H1 (cell line): Measurements from ENCODE around the gene SMPX. TPM values are rescaled to one million over a fixed set of nuclear protein-coding genes. Genes with fewer than 3 reads are reported as not detected.

Experiments
- CTCF ChIA-PET: fragments of 300-600 bp; sonication (Branson Sonifier 250); formaldehyde crosslinking; loops from one replicate; lab custom pipeline; 2021; ENCODE audit not compliant: partially characterized antibody; lab: Charles Lee
- POLR2A ChIA-PET: fragments of 300-600 bp; sonication (Branson Sonifier 250); formaldehyde crosslinking; loops from one replicate; lab custom pipeline; 2021; ENCODE audit warnings: inconsistent platforms; ENCODE audit not compliant: partially characterized antibody; lab: Charles Lee
- DNase-seq, 2 experiments: peaks; one replicate each; pipeline versions ENCODE4 v3.0.0 to v3.0.0-alpha.2; 2010 to 2022; ENCODE audit warnings: low spot score in 2 of 2, low read depth in 1 of 2, mixed read lengths in 1 of 2
- FAIRE-seq: peaks from 2 replicates; lab custom pipeline; 2011; peaks lifted over from hg19 to GRCh38; lab: Jason Lieb, UNC
- H2AFZ ChIP-seq: 2 replicates; pipeline ENCODE4 v1.8.1; 2012; ENCODE audit warnings: low read length, inconsistent platforms
- H2AK5ac ChIP-seq: 2 replicates; pipeline ENCODE4 v1.6.1; 2013; ENCODE audit warnings: low read depth, low read length
- H2BK120ac ChIP-seq: replicated peaks from 2 replicates; pipeline ENCODE3; 2013; ENCODE audit warnings: low read depth, low read length, inconsistent platforms
- H2BK12ac ChIP-seq: 2 replicates; pipeline ENCODE4 v1.6.1; 2013; ENCODE audit warnings: low read depth, low read length
- H2BK15ac ChIP-seq: 2 replicates; pipeline ENCODE4 v1.6.1; 2013; ENCODE audit warnings: low read length
- H2BK20ac ChIP-seq: 2 replicates; pipeline ENCODE4 v1.6.1; 2013; ENCODE audit warnings: low read length
- H2BK5ac ChIP-seq: 2 replicates; pipeline ENCODE4 v1.6.1; 2013; ENCODE audit warnings: low read depth, low read length
- H3K14ac ChIP-seq: 2 replicates; pipeline ENCODE4 v1.6.1; 2013; ENCODE audit warnings: inconsistent platforms; ENCODE audit not compliant: insufficient read length
- H3K18ac ChIP-seq: 2 replicates; pipeline ENCODE4 v1.6.1; 2013; ENCODE audit warnings: low read length; ENCODE audit errors: extremely low read depth
- H3K23ac ChIP-seq: 2 replicates; pipeline ENCODE4 v1.6.1; 2013; ENCODE audit warnings: inconsistent platforms; ENCODE audit not compliant: insufficient read length
- H3K23me2 ChIP-seq: 2 replicates; pipeline ENCODE4 v1.6.1; 2013; ENCODE audit warnings: low read depth, low read length
- H3K27ac ChIP-seq: 2 replicates; pipeline ENCODE4 v1.6.1; 2011; ENCODE audit warnings: low read depth, low read length, inconsistent platforms
- H3K27me3 ChIP-seq, 4 experiments: replicated peaks in 1 of 4; 1 replicate in 1 of 4; 2 replicates in 3 of 4; pipeline versions ENCODE4 v1.6.1 to v1.8.1; 2011 to 2013; ENCODE audit warnings: low read length in 3 of 4, mild to moderate bottlenecking in 3 of 4, inconsistent platforms in 2 of 4, mixed read lengths in 2 of 4, moderate library complexity in 1 of 4; ENCODE audit not compliant: control insufficient read depth in 3 of 4, insufficient read depth in 3 of 4; ENCODE audit errors: extremely low read depth in 1 of 4
- H3K36me3 ChIP-seq, 4 experiments: 2 replicates each; pipeline versions ENCODE4 v1.6.1 to v1.8.1; 2011 to 2013; ENCODE audit warnings: mild to moderate bottlenecking in 4 of 4, low read length in 3 of 4, moderate library complexity in 2 of 4, control low read depth in 1 of 4, inconsistent platforms in 1 of 4; ENCODE audit not compliant: insufficient read depth in 4 of 4, control insufficient read depth in 2 of 4
- H3K4ac ChIP-seq: replicated peaks from 2 replicates; pipeline ENCODE3; 2013; ENCODE audit warnings: low read length, low read depth, mixed read lengths, inconsistent platforms; ENCODE audit not compliant: insufficient read length
- H3K4me1 ChIP-seq, 4 experiments: replicated peaks in 1 of 4; 1 replicate in 1 of 4; 2 replicates in 3 of 4; pipeline versions ENCODE4 v1.6.1 to v1.8.1; 2011 to 2013; ENCODE audit warnings: low read length in 3 of 4, inconsistent platforms in 2 of 4, mixed read lengths in 1 of 4; ENCODE audit not compliant: insufficient read depth in 4 of 4, control insufficient read depth in 3 of 4
- H3K4me2 ChIP-seq, 2 experiments: 2 replicates each; pipeline versions ENCODE4 v1.6.1 to v1.8.1; 2011 to 2013; ENCODE audit warnings: low read depth in 2 of 2, low read length in 2 of 2, control low read depth in 1 of 2, inconsistent platforms in 1 of 2, mild to moderate bottlenecking in 1 of 2; ENCODE audit not compliant: insufficient read depth in 1 of 2
- H3K4me3 ChIP-seq, 4 experiments: fragments of 200-600, 300-600 bp in 1 of 4; sonication (generic), shearing (Covaris generic), sonication (Bioruptor Twin) in 1 of 4; 2 replicates each; pipeline versions ENCODE4 v1.5.1 to v1.8.1; 2011 to 2016; ENCODE audit warnings: low read length in 4 of 4, low read depth in 3 of 4, control low read depth in 2 of 4, inconsistent platforms in 2 of 4, mild to moderate bottlenecking in 2 of 4, mixed read lengths in 1 of 4, moderate library complexity in 1 of 4; ENCODE audit not compliant: insufficient read depth in 2 of 4; ENCODE audit errors: extremely low read depth in 1 of 4
- H3K56ac ChIP-seq: replicated peaks from 2 replicates; pipeline ENCODE3; 2013; ENCODE audit warnings: low read depth, mild to moderate bottlenecking, mixed read lengths, low read length, inconsistent platforms; ENCODE audit not compliant: insufficient read length
- H3K79me1 ChIP-seq: 2 replicates; pipeline ENCODE4 v1.6.1; 2013; ENCODE audit warnings: low read depth, low read length, control low read depth
- H3K79me2 ChIP-seq, 2 experiments: 2 replicates each; pipeline versions ENCODE4 v1.6.1 to v1.8.1; 2012 to 2013; ENCODE audit warnings: low read length in 2 of 2, mild to moderate bottlenecking in 2 of 2, inconsistent platforms in 1 of 2; ENCODE audit not compliant: insufficient read depth in 2 of 2, control insufficient read depth in 1 of 2
- H3K9ac ChIP-seq, 4 experiments: replicated peaks in 1 of 4; 1 replicate in 1 of 4; 2 replicates in 3 of 4; pipeline versions ENCODE4 v1.6.1 to v1.8.1; 2011 to 2013; ENCODE audit warnings: low read depth in 3 of 4, low read length in 3 of 4, control low read depth in 2 of 4, mild to moderate bottlenecking in 2 of 4, moderate library complexity in 2 of 4, inconsistent platforms in 1 of 4; ENCODE audit errors: extremely low read depth in 1 of 4
- H3K9me3 ChIP-seq, 2 experiments: 2 replicates each; pipeline versions ENCODE4 v1.6.1 to v1.8.1; 2012 to 2013; ENCODE audit warnings: mild to moderate bottlenecking in 2 of 2, moderate library complexity in 2 of 2, control low read depth in 1 of 2, inconsistent platforms in 1 of 2, low read depth in 1 of 2, low read length in 1 of 2, mixed read lengths in 1 of 2; ENCODE audit not compliant: insufficient read depth in 2 of 2
- H4K20me1 ChIP-seq, 2 experiments: replicated peaks in 1 of 2; 2 replicates each; pipeline versions ENCODE3 to v1.8.1; 2011 to 2013; ENCODE audit warnings: inconsistent platforms in 2 of 2, low read length in 2 of 2, mild to moderate bottlenecking in 1 of 2; ENCODE audit not compliant: insufficient read depth in 2 of 2, control insufficient read depth in 1 of 2
- H4K5ac ChIP-seq: 2 replicates; pipeline ENCODE4 v1.6.1; 2013; ENCODE audit warnings: low read length, low read depth, mixed read lengths, inconsistent platforms; ENCODE audit not compliant: insufficient read length
- H4K8ac ChIP-seq: 2 replicates; pipeline ENCODE4 v1.8.0; 2013; ENCODE audit warnings: mild to moderate bottlenecking, moderate library complexity, low read length, inconsistent platforms; ENCODE audit not compliant: insufficient read depth; ENCODE audit errors: extremely low read depth
- H4K91ac ChIP-seq: replicated peaks from 2 replicates; pipeline ENCODE3; 2013; ENCODE audit warnings: low read length, mixed read lengths, inconsistent platforms; ENCODE audit not compliant: insufficient read length
- BACH1 ChIP-seq: IDR thresholded peaks from 2 replicates; pipeline ENCODE4 v1.6.1; 2012; ENCODE audit warnings: low read length, improper control_type of control experiment
- CBX8 ChIP-seq: fragments of 300-800, 300-1000 bp; sonication (generic); IDR thresholded peaks from 2 replicates; pipeline ENCODE4 v1.7.1; 2016; ENCODE audit warnings: low read depth, low read length, borderline replicate concordance
- GABPA ChIP-seq: IDR thresholded peaks from 2 replicates; pipeline ENCODE4 v1.6.1; 2011; ENCODE audit warnings: mild to moderate bottlenecking, low read length, moderate library complexity, borderline replicate concordance; ENCODE audit not compliant: insufficient read depth
- PHF8 ChIP-seq: fragments of 200-600 bp; sonication (generic); conservative IDR thresholded peaks from 2 replicates; pipeline ENCODE4 v1.7.1; 2012; ENCODE audit warnings: low read depth, mild to moderate bottlenecking, inconsistent platforms, low read length, moderate library complexity
- POLR2A ChIP-seq, 2 experiments: IDR thresholded peaks; 1 replicate in 1 of 2; 2 replicates in 1 of 2; pipeline ENCODE4 v1.6.1; 2011; ENCODE audit warnings: low read depth in 2 of 2, low read length in 2 of 2, mild to moderate bottlenecking in 2 of 2; ENCODE audit errors: control extremely low read depth in 1 of 2
- SAP30 ChIP-seq: fragments of 300-600 bp; sonication (generic); IDR thresholded peaks from 2 replicates; pipeline ENCODE4 v1.7.1; 2012; ENCODE audit warnings: low read length, moderate library complexity, mild to moderate bottlenecking, inconsistent platforms; ENCODE audit not compliant: insufficient read depth, insufficient replicate concordance
- ZNF274 ChIP-seq: IDR thresholded peaks from 2 replicates; pipeline ENCODE4 v1.7.0; 2012; ENCODE audit warnings: low read length, borderline replicate concordance; ENCODE audit errors: extremely low read depth
- WGBS, 2 experiments: shearing (Covaris generic) in 1 of 2; methylation state at CpG; one replicate each; pipeline versions ENCODE4 v1.1.6 to v1.1.7; 2013 to 2015; ENCODE audit warnings: low lambda C conversion rate in 2 of 2, mixed read lengths in 2 of 2, inconsistent platforms in 1 of 2, low coverage in 1 of 2, missing lambda C conversion rate in 1 of 2; ENCODE audit not compliant: insufficient replicate concordance in 2 of 2, insufficient coverage in 1 of 2, insufficient read length in 1 of 2; ENCODE audit errors: extremely low coverage in 1 of 2, missing lambda C conversion rate in 1 of 2; 5-methylcytosine and 5-hydroxymethylcytosine counted together
- polyA plus RNA-seq, 7 experiments: library from polyadenylated mRNA; depleted of rRNA in 3 of 7; stranded (reverse) in 5 of 7; unstranded in 2 of 7; fragments of >200 nt in 5 of 7; fragments of 200-250 nt in 2 of 7; gene quantifications; 1 replicate in 5 of 7; 2 replicates in 1 of 7; 4 replicates in 1 of 7; pipeline versions ENCODE4 v1.2.1 to v1.2.3, GENCODE V29; 2011 to 2013; ENCODE audit warnings: missing spikeins in 2 of 7, mixed read lengths in 2 of 7
- total RNA-seq: library from RNA; stranded (reverse); fragmentation: NEBNext Ultra II Directional; extraction: Animal tissue kit (Norgen Biotek cat#: 25700); gene quantifications from 2 replicates; pipeline ENCODE4 v1.2.1, GENCODE V29; 2021

Gene SMPX
- total and polyA plus RNA-seq, 2 of the 8 experiments (the other 6 are each of a cell fraction or from before 2014, with no cell fraction given), result not detected

- H3K27ac ChIP-seq, result no peak overlapping the region
- WGBS, 2 experiments, result 78% methylated on average over 3 of the region's 5 CpGs; no CpG with 5 or more reads in 1 of the 2 experiments
- H4K5ac ChIP-seq, result no peak overlapping the region
- no peaks in the 10 kb centered on the region for H3K4me1 ChIP-seq
- H3K27me3 ChIP-seq, result no peaks in the 10 kb centered on the region
- no peaks in the 10 kb centered on the region for H3K79me2 ChIP-seq
- H2BK5ac ChIP-seq, result no peak overlapping the region
- no peak overlapping the region for H2AFZ ChIP-seq
- no peaks in the 10 kb centered on the region for H3K23me2 ChIP-seq
- H3K56ac ChIP-seq, result no peak overlapping the region
- CTCF ChIA-PET, result interaction anchor here (1.2 kb wide), 1 partner anchor 8 kb away, joined by 4 read pairs; no protein-coding TSS in a partner anchor
- H2BK20ac ChIP-seq, result no peak overlapping the region
- H3K36me3 ChIP-seq, result no peaks in the 10 kb centered on the region
- no peak overlapping the region for H3K4me2 ChIP-seq
- no peak overlapping the region for H3K18ac ChIP-seq
- POLR2A ChIA-PET, result no interaction called here
- H2BK120ac ChIP-seq, result no peak overlapping the region
- H3K14ac ChIP-seq, result no peak overlapping the region
- H4K20me1 ChIP-seq, result no peaks in the 10 kb centered on the region
- no peak for TF ChIP-seq ZNF274
- TF ChIP-seq PHF8, result no peak
- no peak for TF ChIP-seq CBX8
- no peak for TF ChIP-seq POLR2A (IDR thresholded peaks at IDR 0.05; ENCODE audit: control extremely low read depth in 1 of 2, low read depth in 2 of 2, low read length in 2 of 2)
- no peak for TF ChIP-seq GABPA
- TF ChIP-seq BACH1, result no peak
- TF ChIP-seq SAP30, result no peak
- no peak overlapping the region for H3K4ac ChIP-seq
- no peak overlapping the region for H3K4me3 ChIP-seq
- no peak overlapping the region for H2BK15ac ChIP-seq
- H4K91ac ChIP-seq, result no peak overlapping the region
- no peak for DNase-seq
- no peaks in the 10 kb centered on the region for H3K9me3 ChIP-seq
- no peak overlapping the region for H3K23ac ChIP-seq
- H2BK12ac ChIP-seq, result no peak overlapping the region
- no peaks in the 10 kb centered on the region for H3K79me1 ChIP-seq
- no peak overlapping the region for H3K9ac ChIP-seq
- H2AK5ac ChIP-seq, result no peak overlapping the region
- FAIRE-seq, result no peak
- no peak overlapping the region for H4K8ac ChIP-seq
These were observed 57.6 kb downstream of the SMPX start for GRCh38 chrX:21700275-21700674.
